ENCODE measurements around the gene EVX2. TPM values are rescaled to one million over a fixed set of nuclear protein-coding genes. Genes with fewer than 3 reads are reported as not detected.

EVX2 gene
- total and polyA plus RNA-seq, 9 of the 15 experiments (the other 6 are each of a cell fraction or from before 2014, with no cell fraction given) = not detected

DNA sequence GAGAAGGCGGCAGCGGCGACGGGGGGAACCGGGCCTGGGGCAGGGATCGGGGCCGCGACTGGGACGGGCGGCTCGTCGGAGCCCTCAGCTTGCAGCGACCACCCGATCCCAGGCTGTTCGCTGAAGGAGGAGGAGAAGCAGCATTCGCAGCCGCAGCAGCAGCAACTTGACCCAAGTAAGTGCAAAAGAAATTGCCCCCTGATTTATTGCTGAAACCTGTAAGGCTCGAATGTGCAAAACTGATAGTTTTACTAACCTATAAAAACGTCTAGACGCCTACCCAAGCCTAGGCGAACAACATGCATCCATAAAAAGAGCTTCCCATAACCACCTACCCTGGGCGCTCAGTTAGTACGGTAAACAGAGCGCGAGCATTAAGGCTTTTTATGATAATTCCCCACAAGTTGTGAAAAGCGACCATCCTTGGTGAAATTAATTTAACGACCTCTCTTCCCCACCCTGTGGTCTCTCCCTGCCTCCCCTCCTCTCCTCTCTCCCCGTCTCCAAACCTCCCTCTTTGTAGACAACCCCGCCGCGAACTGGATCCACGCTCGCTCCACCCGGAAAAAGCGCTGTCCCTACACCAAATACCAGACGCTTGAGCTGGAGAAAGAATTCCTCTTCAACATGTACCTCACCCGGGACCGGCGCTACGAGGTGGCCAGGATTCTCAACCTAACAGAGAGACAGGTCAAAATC lies 39.8 kb upstream of the EVX2 start:
- ATAC-seq = no peak
- H3K4me2 ChIP-seq (ENCODE audit: insufficient read depth, low read length) = no peak overlapping the region
- CTCF ChIA-PET (ENCODE audit: low intra/inter-chr PET ratio) = interaction anchor here (1.1 kb wide), 1 partner anchor 1024 kb away, joined by 3 read pairs; no protein-coding TSS in a partner anchor

DNA sequence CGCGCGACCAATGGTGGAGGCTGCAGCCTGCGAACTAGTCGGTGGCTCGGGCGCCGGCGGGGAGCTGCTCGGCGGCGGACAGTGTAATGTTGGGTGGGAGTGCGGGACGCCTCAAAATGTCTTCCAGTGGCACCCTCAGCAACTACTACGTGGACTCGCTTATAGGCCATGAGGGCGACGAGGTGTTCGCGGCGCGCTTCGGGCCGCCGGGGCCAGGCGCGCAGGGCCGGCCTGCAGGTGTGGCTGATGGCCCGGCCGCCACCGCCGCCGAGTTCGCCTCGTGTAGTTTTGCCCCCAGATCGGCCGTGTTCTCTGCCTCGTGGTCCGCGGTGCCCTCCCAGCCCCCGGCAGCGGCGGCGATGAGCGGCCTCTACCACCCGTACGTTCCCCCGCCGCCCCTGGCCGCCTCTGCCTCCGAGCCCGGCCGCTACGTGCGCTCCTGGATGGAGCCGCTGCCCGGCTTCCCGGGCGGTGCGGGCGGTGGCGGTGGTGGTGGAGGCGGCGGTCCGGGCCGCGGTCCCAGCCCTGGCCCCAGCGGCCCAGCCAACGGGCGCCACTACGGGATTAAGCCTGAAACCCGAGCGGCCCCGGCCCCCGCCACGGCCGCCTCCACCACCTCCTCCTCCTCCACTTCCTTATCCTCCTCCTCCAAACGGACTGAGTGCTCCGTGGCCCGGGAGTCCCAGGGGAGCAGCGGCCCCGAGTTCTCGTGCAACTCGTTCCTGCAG lies 39.1 kb upstream of the EVX2 start, which contains the start of gene HOXD9:
Gene HOXD9, plus strand, starts transcription at position 37 of the 728 bp plus-strand sequence. Its CDS starts 50 bp downstream, at position 87.
- CTCF ChIA-PET (ENCODE audit: low intra/inter-chr PET ratio) = interaction anchor here (1.1 kb wide), 1 partner anchor 1024 kb away, joined by 3 read pairs; no protein-coding TSS in a partner anchor
- FAIRE-seq (no peak), ATAC-seq (no peak), DNase-seq (ENCODE audit: extremely low read depth in 1 of 4, low spot score in 3 of 4) (no peak)
- Histone ChIP-seq H3K27ac (ENCODE audit: extremely low read depth, low read depth, low read length) (no peak within 1 kb of the TSS), H3K9ac (ENCODE audit: insufficient read depth in 1 of 2, low read depth in 2 of 2, low read length in 2 of 2) (no peak within 1 kb of the TSS), H3K9me1 (ENCODE audit: control insufficient read depth, insufficient read depth, low read length) (no peaks in the 10 kb centered on the region), H4K20me1 (replicated peaks; ENCODE audit: control insufficient read depth, insufficient read depth, low read length) (peaks cover 6% of the 10 kb centered on the region; the same call in 1 of the 2 replicates), H3K4me3 (no peak within 1 kb of the TSS), H3K36me3 (ENCODE audit: control insufficient read depth, insufficient read depth, low read length) (no peaks in the 10 kb centered on the region), H3K27me3 (ENCODE audit: control insufficient read depth in 2 of 2, insufficient read depth in 2 of 2, low read length in 2 of 2) (peaks cover 68 to 71% of the 10 kb centered on the region in 2 experiments), H3K9me3 (replicated peaks; ENCODE audit: control insufficient read depth, insufficient read depth, low read depth, low read length) (no peaks in the 10 kb centered on the region), H3K4me1 (replicated peaks in 1 of 2; ENCODE audit: control insufficient read depth in 2 of 2, insufficient read depth in 2 of 2, low read length in 2 of 2) (peaks cover 0 to 19% of the 10 kb centered on the region in 2 experiments; a peak in 2 of 5 replicates), H3K4me2 (ENCODE audit: insufficient read depth, low read length) (no peak within 1 kb of the TSS), H2AFZ (ENCODE audit: low read depth, low read length) (no peak within 1 kb of the TSS), H3K79me2 (ENCODE audit: control insufficient read depth, insufficient read depth, low read length) (no peaks in the 10 kb centered on the region)
- POLR2A ChIA-PET = no interaction called here
- no TSS peak for BruUV-seq (replicated peaks)
- in situ Hi-C loops (cut with MboI) = no loop called here
- TF ChIP-seq, protein P1, sequence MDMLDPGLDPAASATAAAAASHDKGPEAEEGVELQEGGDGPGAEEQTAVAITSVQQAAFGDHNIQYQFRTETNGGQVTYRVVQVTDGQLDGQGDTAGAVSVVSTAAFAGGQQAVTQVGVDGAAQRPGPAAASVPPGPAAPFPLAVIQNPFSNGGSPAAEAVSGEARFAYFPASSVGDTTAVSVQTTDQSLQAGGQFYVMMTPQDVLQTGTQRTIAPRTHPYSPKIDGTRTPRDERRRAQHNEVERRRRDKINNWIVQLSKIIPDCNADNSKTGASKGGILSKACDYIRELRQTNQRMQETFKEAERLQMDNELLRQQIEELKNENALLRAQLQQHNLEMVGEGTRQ (CRISPR knock-in tag; IDR thresholded peaks at IDR 0.05) = peak; percentile 57
- no peak for TF ChIP-seq POLR2A (conservative IDR thresholded peaks at IDR 0.05)
- TF ChIP-seq, protein P2, sequence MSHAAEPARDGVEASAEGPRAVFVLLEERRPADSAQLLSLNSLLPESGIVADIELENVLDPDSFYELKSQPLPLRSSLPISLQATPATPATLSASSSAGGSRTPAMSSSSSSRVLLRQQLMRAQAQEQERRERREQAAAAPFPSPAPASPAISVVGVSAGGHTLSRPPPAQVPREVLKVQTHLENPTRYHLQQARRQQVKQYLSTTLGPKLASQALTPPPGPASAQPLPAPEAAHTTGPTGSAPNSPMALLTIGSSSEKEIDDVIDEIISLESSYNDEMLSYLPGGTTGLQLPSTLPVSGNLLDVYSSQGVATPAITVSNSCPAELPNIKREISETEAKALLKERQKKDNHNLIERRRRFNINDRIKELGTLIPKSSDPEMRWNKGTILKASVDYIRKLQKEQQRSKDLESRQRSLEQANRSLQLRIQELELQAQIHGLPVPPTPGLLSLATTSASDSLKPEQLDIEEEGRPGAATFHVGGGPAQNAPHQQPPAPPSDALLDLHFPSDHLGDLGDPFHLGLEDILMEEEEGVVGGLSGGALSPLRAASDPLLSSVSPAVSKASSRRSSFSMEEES (CRISPR knock-in tag; IDR thresholded peaks at IDR 0.05) = peak; percentile 34; the same call in 1 of the 2 replicates
- WGBS (ENCODE audit: insufficient coverage, low coverage, missing lambda C conversion rate) = 41% methylated on average over 60 of the region's 84 CpGs
- intact Hi-C loops (cut with micrococcal nuclease) = no loop called here

More for the DNA sequence above, 39.8 kb upstream of the EVX2 start:
- TF ChIP-seq ZFPM2 (CRISPR knock-in tag; IDR thresholded peaks at IDR 0.05) (no peak), EZH2 (IDR thresholded peaks at IDR 0.05; ENCODE audit: borderline replicate concordance, low read depth, low read length) (peak; percentile 82; the same call in 1 of the 2 replicates)
- no peaks in the 10 kb centered on the region for H3K36me3 ChIP-seq (ENCODE audit: control insufficient read depth, insufficient read depth, low read length)
- no peak overlapping the region for H3K9ac ChIP-seq (ENCODE audit: insufficient read depth in 1 of 2, low read depth in 2 of 2, low read length in 2 of 2)
- no peak overlapping the region for H2AFZ ChIP-seq (ENCODE audit: low read depth, low read length)
- H3K9me1 ChIP-seq (ENCODE audit: control insufficient read depth, insufficient read depth, low read length) = no peaks in the 10 kb centered on the region
- DNase-seq (ENCODE audit: extremely low read depth in 1 of 4, low spot score in 3 of 4) (no peak), FAIRE-seq (no peak)
- intact Hi-C loops (cut with micrococcal nuclease) = no loop called here
- H3K27ac ChIP-seq (ENCODE audit: extremely low read depth, low read depth, low read length) = no peak overlapping the region
- WGBS (ENCODE audit: insufficient coverage, low coverage, missing lambda C conversion rate) = 8% methylated on average over 39 of the region's 40 CpGs
- in situ Hi-C loops (cut with MboI) = no loop called here
- H3K4me3 ChIP-seq = no peak overlapping the region
- H4K20me1 ChIP-seq (replicated peaks; ENCODE audit: control insufficient read depth, insufficient read depth, low read length) = 0 out of 2 replicates have a peak, but pooled peaks cover 6% of the 10 kb centered on the region
- H3K79me2 ChIP-seq (ENCODE audit: control insufficient read depth, insufficient read depth, low read length) = no peaks in the 10 kb centered on the region
- peaks cover 0 to 19% of the 10 kb centered on the region in 2 experiments; a peak in 2 of 5 replicates for H3K4me1 ChIP-seq (replicated peaks in 1 of 2; ENCODE audit: control insufficient read depth in 2 of 2, insufficient read depth in 2 of 2, low read length in 2 of 2)
- peaks cover 69 to 71% of the 10 kb centered on the region in 2 experiments for H3K27me3 ChIP-seq (ENCODE audit: control insufficient read depth in 2 of 2, insufficient read depth in 2 of 2, low read length in 2 of 2)
- H3K9me3 ChIP-seq (replicated peaks; ENCODE audit: control insufficient read depth, insufficient read depth, low read depth, low read length) = no peaks in the 10 kb centered on the region
- POLR2A ChIA-PET = interaction anchor here (0.6 kb wide), 1 partner anchor 1470 kb away, joined by 3 read pairs; no protein-coding TSS in a partner anchor
- BruUV-seq (replicated peaks) = no TSS peak
